Ascending aorta (tissue), 2 donors: ENCODE data around the gene RAPH1. TPM values are rescaled to one million over a fixed set of nuclear protein-coding genes. Genes with fewer than 3 reads are reported as not detected.

ENCODE experiments used
- DNase-seq, 2 donors: peaks; one replicate each; pipeline ENCODE4 v3.0.0-alpha.2; 2019; ENCODE audit warnings: low spot score in 2 of 2
- H3K27ac ChIP-seq, 2 donors: fragments of 200-600 bp; sonication (generic); one replicate each; pipeline ENCODE4 v1.5.1; 2016 to 2017; ENCODE audit warnings: mild to moderate bottlenecking in 1 of 2
- H3K27me3 ChIP-seq: fragments of 200-600 bp; sonication (generic); one replicate; pipeline ENCODE4 v1.5.1; 2017
- H3K36me3 ChIP-seq, 2 donors: fragments of 200-600 bp; sonication (generic); one replicate each; pipeline ENCODE4 v1.5.1; 2016
- H3K4me1 ChIP-seq, 2 donors: fragments of 200-600 bp; sonication (generic); one replicate each; pipeline ENCODE4 v1.5.1; 2016 to 2017; ENCODE audit warnings: mild to moderate bottlenecking in 1 of 2
- H3K4me3 ChIP-seq, 2 donors: fragments of 200-600 bp; sonication (generic); one replicate each; pipeline ENCODE4 v1.5.1; 2016 to 2017; ENCODE audit warnings: mild to moderate bottlenecking in 1 of 2
- H3K9me3 ChIP-seq, 2 donors: fragments of 200-600 bp; sonication (generic); one replicate each; pipeline ENCODE4 v1.5.1; 2016
- CTCF ChIP-seq, 3 experiments: fragments of 200-600 bp in 2 of 3; fragments of 450-650 bp in 1 of 3; sonication (generic) in 2 of 3; IDR thresholded peaks; one replicate each; pipeline ENCODE4 v1.5.1; 2016 to 2019; ENCODE audit warnings: antibody characterized with exemption in 3 of 3, mild to moderate bottlenecking in 1 of 3, moderate library complexity in 1 of 3
- intact Hi-C: fragments of 100-400 bp; cut with DNase I; formaldehyde crosslinking; loops from one replicate; pipeline ENCODE4 v1.15.1; 2023
- total RNA-seq: library from RNA; depleted of rRNA; stranded (reverse); fragments of >200 nt; gene quantifications from one replicate; pipeline ENCODE4 v1.1.0, GENCODE V29; 2016

RAPH1 gene
- total RNA-seq, 1 donor from 2014 or later = 49.8 TPM

- intact Hi-C loops = no loop called here
- no peak for TF ChIP-seq CTCF (IDR thresholded peaks at IDR 0.05)
- no peak for DNase-seq
- peaks cover 0 to 3% of the 10 kb centered on the region in 2 donors for H3K4me1 ChIP-seq
- H3K9me3 ChIP-seq = no peaks in the 10 kb centered on the region
- H3K4me3 ChIP-seq = no peak overlapping the region
- no peaks in the 10 kb centered on the region for H3K27me3 ChIP-seq
- H3K27ac ChIP-seq = no peak overlapping the region
- peaks cover 0 to 7% of the 10 kb centered on the region in 2 donors for H3K36me3 ChIP-seq
Measured at GRCh38 chr2:203366639-203367466, 168.2 kb downstream of the RAPH1 start.

- TF ChIP-seq CTCF (IDR thresholded peaks at IDR 0.05) = no peak
Measured at GRCh38 chr2:203361922-203362321, 173.2 kb downstream of the RAPH1 start.

GRCh38 chr2:203361495-203361894, 173.6 kb downstream of the RAPH1 start:
- no peaks in the 10 kb centered on the region for H3K27me3 ChIP-seq
- intact Hi-C loops = no loop called here
- H3K36me3 ChIP-seq = no peaks in the 10 kb centered on the region
- no peak overlapping the region for H3K4me3 ChIP-seq
- peaks cover 0 to 7% of the 10 kb centered on the region in 2 donors for H3K4me1 ChIP-seq
- no peak for TF ChIP-seq CTCF (IDR thresholded peaks at IDR 0.05)
- peak overlapping the region in 1 of 2 donors; percentile 26 for H3K27ac ChIP-seq
- no peaks in the 10 kb centered on the region for H3K9me3 ChIP-seq
- no peak for DNase-seq

More at GRCh38 chr2:203361922-203362321, 173.2 kb downstream of the RAPH1 start:
- Histone ChIP-seq H3K36me3 (no peaks in the 10 kb centered on the region), H3K4me1 (peaks cover 0 to 7% of the 10 kb centered on the region in 2 donors), H3K27ac (peak overlapping the region in 1 of 2 donors; percentile 26), H3K4me3 (no peak overlapping the region), H3K9me3 (no peaks in the 10 kb centered on the region), H3K27me3 (no peaks in the 10 kb centered on the region)
- intact Hi-C loops = no loop called here
- DNase-seq = no peak

GRCh38 chr2:203360833-203361430, 174.2 kb downstream of the RAPH1 start:
- Histone ChIP-seq H3K27me3 (no peaks in the 10 kb centered on the region), H3K4me1 (peaks cover 0 to 7% of the 10 kb centered on the region in 2 donors), H3K36me3 (no peaks in the 10 kb centered on the region), H3K4me3 (no peak overlapping the region), H3K27ac (peak overlapping the region; percentile 26 to 33), H3K9me3 (no peaks in the 10 kb centered on the region)
- DNase-seq = no peak
- intact Hi-C loops = no loop called here
- no peak for TF ChIP-seq CTCF (IDR thresholded peaks at IDR 0.05)

- Histone ChIP-seq H3K27ac (no peak overlapping the region), H3K27me3 (no peaks in the 10 kb centered on the region), H3K9me3 (no peaks in the 10 kb centered on the region), H3K4me1 (peaks cover 0 to 7% of the 10 kb centered on the region in 2 donors), H3K4me3 (no peak overlapping the region), H3K36me3 (peaks cover 2 to 5% of the 10 kb centered on the region in 2 donors)
- DNase-seq = no peak
- no peak for TF ChIP-seq CTCF (IDR thresholded peaks at IDR 0.05)
- intact Hi-C loops = no loop called here
Measured at GRCh38 chr2:203359450-203359849, 175.7 kb downstream of the RAPH1 start.
